ENCODE results near the gene CCDC88C.

The CCDC88C gene

DNA sequence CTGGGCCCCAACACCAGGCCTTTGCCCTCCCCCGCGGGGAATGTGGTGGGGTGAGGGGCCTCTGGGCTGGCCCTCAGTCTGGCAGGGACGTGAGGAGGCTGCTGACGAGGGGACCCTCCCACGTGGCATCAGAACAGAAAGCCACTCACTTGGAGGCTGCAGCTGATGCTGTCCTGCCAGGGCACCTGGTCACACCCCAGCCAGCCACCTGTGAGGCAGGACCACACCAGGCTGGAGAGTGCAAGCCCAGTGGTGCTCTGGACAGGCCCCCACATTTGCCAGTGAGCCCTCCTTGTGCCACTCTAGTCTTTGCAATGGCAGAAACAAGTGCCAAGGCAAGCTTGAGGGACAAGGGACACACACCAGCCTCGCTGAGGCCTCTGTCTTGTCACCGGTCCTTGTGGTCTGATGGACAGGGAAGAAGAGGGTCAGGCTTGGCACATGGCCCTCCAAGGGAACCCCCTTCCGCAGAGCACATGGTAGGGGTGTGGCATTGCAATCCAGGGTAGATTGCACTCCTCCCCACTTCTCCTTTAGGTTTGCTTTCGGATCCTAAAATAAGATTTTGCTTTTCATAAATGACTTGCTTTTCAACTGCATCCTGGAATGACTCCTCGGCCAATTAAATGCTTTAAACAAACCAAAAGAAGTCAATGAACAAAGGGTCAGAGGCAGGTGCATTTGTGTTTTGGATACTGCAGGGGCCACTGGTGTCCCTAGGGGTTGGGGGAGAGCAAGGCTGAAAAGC, 53.7 kb downstream of the CCDC88C start:
- no peak for DNase-seq

DNA sequence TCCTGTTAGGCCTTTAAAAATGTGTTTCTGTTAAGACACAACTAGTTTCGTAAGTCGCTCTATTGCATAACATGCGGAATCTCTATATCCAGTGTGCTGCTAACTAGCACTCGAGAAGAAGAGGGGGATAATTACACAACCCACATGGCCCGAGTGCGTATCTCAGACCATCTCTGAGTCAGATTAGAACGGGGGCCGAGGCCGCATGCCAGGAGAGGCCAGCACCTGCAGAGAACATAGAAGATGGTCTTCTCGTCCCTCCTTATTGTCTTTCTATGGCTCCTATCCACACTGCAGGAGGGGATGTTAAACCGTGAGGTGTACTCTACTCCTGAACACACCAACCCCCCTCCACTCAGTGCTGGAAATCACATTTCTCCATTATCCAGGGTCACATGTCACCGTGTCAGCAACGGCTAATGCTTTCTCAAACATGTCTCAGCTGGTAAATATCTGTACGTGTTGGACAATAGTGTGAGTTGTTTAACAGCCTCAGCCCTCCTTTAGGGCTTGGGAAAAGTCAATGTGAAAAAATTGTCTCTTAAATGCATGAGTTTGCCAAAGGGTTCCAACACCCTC, 56.3 kb downstream of the CCDC88C start:
- DNase-seq, result no peak

DNA sequence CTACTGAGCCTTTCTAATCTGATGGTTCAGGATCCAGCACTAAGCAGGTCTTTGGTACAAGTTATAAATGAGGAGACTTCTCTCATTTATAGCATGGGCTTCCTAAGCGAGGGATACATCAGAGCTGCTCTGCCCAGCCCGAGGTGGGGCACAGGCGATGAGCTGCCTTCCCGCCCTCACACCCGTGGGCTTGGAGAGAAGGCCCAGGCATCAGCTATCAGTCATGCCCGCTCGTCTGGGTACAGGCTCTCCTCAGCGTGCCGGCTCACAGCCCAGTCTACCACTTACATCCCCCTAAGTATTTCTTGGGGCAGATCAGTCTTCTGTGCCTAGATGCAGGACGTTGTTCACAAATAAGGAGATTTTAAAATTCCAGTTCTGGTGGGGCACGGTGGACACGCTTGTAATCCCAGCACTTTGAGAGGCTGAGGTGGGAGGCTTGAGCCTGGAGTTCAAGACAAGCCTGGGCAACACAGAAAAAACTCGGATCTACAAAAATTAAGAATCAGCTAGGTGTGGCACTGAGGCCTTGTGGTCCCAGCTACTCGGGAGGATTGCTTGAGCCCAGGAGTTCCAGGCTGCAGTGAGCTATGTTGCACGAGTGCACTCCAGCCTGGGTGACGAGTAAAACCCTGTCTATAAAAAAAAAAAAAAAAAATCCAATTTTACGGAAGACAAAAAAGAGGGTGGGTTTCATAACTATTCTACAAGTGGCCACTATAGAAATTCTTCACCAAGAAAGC, 57.0 kb downstream of the CCDC88C start:
- no peak for DNase-seq

DNA sequence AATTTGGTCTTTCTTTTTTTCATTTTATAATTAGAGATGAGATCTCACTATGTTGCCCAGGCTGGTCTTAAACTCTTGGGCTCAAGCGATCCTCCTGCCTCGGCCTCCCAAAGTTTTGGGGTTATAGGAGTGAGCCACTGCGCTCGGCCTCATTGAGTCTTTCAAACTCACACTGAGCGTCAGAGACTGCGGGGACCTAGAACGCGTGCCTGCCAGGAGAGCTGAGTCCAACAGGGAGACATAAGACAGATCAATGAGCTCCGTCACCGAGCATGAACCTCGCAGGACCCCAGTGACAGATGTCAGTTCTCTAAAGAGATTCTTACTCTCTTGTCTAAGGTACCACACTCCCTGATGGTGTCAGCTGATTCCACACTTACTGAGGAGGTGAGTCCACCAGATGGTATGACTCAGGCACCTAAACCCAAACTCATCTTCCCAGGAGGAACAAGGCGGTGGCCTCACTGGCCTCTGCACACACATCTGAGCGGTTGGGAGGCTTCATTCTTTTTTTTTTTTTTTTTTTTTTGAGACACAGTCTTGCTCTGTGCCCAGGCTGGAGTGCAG, 58.9 kb downstream of the CCDC88C start:
- no peak for DNase-seq

DNA sequence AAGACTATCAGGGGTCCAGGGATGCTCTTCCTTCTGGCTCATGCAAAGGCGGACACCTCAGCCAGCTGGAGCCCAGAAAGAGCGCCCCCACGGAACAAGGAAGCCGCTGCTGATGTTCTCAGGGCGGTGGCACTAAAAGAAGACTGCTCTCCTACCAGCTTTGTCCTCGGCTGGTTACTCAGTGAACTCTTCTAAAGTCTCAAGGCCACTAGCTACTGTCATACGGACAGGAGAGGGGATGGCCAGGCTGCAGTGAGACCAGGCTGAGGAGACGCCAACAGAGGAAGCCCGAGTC, 59.6 kb downstream of the CCDC88C start:
- no peak for DNase-seq

DNA sequence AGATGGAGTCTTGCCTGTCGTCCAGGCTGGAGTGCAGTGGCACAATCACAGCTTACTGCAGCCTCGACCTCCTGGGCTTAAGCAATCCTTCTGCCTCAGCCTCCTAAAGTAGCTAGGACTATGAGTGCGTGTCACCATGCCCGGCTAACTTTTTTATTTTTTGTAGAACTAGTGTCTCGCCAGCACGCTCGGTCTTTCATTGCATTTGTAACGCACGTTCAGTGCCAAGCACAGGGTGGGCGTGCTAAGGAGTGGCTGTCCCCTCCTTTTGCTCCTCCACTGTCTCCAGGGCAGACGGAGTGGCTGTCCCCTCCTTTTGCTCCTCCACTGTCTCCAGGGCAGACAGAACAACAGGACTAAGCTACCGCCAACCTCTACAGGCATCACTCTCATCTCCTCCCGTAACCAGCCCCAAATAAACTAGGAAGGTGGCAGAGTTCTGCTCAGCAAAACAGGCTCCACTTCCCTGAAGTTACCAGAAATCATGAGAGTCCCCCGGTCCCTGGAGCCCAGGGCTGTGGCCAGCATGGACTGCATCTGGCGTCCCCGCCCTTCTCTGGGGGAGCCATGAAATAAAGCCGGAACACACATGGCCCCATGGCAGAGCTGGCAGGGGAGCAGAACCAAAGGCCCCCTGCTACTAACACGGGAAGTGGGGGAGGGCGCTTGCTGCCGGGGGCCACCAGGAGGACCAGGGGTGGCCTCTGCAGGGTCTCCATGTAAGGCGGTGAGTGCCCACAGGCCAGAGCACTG, 60.2 kb downstream of the CCDC88C start:
- DNase-seq, result no peak

DNA sequence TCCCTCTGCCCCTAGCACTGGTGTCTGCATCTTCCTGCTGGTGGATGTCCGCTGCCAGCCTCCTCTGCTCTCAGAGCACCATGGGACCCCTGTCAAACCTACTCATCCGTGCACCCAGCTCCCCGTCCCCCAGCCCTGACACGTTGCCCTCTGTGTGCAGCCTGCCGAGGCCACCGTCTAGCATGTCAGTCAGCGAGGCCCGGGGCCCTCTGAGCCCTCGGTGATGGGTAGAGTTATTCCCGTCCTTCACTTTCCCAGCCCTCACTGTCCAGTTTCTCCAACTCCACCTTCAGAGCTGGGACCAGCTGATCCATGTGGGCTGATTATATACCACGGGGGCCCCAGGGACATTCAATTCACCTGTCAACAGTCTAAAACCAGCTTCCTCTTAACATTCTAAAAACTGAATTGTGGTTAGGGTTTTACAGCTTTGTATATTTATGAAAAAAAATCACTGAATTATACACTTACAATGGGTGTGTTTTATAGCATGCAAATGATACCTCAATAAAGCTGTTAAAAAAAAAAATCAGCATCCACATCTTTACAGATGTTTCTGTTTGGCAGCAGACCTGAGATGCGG, 61.3 kb downstream of the CCDC88C start:
- DNase-seq, result no peak

DNA sequence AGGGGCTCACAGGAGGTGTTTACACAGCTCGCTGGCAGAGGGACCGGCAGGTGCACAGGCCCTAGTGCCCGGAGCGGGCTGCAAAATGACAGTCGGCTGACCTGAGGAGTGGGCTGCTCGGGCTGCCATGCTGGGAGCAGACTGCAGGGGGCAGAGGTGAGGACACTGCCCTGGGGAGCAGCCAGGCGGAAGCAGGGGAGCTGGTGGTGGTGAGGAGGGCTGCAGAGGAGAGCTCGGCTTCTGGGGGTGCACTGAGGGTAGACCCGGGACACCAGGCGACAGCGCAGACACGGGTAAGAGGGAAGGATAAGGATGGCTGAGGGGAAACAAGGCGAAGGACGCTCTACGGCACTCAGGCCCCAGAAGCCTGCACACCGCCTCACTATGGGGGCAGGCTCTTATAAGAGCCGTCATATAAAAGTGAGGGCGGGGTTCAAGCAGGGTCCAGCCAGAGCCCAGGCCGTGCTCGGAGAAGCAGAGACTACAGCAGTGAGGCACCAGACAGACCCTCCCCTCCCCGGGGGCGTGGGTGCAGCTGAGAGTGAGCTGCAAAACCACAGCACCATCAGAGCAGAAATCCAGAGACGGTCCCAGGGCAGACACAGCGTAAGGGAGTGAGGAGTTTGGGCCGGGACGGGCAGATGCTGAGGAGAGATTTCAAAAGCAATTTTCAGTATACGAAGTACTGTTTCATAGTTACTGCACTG, 62.5 kb downstream of the CCDC88C start:
- no peak for DNase-seq

DNA sequence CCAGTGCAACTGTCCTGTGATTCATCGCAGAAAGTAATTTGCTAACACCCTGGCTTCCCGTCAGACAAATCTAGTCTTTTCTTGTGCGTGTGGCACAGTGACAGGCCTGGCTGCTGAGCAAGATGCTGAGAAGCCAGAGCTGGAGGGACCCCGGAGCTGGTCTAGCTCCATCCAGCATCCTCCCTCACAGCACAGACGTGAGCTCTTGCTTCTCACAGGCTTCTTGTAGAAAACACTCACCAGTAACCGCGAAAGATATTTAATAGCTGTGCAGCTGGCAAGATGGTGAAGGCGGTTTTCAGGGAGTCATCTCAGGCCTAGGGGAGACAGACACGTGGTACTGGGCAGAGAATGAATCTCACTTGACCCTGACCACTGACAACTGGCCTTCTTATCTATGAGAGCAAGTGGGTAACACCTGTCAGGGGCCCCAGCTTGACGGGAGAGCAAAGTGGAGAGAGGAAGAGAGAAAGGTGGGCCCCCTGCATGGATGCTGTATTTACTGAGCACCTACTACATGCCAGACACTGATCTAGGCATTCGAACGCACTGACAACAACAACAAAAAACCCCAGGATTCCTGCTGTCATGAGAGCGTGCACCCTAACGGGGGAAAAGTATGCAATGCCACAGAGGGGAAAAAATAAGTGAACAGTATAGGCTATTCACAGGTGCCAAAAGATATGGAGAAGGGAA, 63.3 kb downstream of the CCDC88C start:
- no peak for DNase-seq

DNA sequence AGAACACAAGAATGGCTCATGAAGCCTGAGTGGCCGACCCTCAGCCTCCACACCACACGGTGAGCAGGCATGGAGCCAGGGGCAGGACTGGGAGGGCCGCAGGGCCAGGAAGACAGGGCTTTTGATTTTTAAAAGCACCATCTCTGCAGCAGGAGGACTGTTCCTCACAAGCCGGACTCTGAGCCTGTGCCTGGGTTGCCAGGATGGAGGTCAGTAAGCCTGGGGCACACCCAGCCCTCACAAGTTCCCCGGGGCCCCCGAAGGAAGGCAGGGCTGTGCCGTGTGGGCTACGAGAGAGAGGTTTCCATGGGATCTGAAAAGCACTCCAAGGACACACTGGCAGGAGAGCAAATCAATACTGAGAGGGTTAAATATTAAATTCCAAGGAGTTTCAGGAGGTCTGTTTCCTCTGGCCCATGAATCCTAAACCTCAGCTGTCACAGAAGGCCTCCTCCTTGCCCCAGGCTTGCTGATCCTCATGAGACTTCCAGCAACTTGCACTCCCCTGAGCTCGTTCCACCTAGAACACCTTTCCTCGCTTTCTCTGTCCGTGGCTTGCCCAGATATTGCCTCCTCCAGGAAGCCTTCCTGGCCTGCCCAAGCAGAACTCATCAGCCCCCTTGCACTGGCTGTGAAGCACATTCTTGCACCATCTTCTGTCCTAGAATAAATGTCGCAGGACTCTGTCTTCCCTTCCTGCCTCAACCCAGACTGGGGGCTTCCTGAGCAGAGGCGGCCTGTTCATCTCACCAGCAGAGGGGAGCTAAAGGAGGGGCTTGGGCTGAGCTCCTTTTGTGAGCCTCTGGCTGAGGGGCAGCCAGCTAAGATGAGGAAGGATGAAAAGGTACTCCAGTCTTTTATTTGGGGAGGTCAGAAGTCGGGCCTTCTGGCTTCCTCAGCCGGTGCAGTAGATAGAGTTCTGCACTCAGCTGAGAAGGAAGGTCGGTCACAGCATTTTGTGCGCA, 64.6 kb downstream of the CCDC88C start:
- no peak for DNase-seq

DNA sequence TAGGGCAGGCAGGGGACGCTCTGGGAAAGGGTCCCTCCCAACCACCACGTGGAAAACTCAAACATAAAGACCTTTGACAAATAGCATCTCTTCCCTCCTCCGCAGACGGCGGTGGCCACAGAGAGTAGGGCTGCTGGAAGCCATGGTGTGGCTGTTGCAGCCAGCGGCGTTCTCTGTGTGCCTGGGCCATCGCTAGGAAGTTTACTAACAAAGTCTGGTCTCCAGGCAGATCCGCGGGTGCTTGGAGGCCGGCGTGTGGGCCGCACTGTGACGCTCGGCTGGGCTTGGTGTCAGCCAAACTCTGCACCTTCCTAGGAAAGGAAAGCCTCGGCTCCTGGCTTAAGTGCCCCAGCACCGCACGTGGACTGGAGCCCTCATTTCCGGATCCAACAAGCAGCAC, 65.6 kb downstream of the CCDC88C start:
- no peak for DNase-seq

DNA sequence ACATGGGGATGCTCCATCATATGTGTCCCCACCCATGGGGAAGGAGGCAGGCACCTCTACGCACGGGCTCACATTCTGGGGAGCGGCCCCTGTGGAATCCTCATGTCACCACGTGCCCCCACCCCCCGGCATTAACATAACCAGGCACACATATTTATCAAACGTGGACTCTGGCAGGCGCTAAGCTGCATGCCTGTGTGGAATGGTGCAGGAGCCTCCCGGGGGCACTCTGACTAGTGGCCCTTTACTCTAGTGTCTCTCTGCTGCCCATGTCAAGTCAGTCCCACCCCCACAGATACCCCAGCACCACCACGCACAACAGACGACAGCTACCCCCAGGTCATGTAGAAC, 66.1 kb downstream of the CCDC88C start:
- no peak for DNase-seq

DNA sequence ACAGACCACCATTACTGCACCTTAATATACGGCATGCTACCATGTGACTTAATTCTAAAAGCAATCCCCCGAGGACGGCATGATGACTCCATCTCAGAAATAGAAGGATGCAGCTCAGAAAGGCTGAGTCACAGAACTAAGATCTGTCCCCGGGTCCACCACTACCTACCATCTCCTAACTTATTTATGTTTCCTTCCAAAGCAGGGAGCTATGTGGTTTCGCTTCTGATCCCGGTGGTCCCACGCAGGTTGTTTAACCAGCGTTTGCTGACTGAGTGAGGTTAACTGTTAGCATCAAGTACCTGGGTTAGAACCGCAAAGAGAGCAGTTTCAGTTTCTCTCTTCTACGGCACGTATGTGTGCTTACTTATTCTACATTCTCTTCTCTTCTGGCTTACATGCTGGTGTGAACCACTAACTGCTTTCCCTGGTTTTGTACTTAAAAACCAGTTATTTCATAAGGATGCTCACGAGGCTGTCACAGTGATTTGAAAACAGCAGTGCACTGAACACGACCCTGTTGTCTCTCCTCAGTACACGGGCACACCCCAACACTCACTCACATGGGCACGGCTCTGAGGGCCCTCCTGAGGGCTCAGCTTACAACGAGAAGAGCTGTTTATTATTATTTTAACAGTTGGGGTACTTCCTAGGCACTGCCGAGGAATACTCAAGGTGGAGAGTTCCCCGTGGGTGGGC, 66.7 kb downstream of the CCDC88C start:
- DNase-seq, result no peak

DNA sequence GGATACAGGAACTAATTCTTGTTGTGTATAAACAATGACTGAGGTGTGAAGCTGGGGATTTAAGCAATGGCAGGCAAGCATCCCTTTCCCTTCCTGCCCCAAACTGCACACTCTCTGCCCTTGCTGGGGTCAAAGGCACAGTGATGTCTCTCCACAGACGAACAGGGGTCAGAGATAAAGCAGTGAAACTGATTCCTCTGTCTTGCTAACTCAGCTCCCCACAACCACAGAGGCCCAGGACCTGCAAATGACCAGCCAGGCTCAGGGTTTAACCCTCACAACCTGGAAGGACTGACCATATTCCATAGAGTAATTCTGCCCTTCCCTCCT, 67.2 kb downstream of the CCDC88C start:
- DNase-seq, result no peak

DNA sequence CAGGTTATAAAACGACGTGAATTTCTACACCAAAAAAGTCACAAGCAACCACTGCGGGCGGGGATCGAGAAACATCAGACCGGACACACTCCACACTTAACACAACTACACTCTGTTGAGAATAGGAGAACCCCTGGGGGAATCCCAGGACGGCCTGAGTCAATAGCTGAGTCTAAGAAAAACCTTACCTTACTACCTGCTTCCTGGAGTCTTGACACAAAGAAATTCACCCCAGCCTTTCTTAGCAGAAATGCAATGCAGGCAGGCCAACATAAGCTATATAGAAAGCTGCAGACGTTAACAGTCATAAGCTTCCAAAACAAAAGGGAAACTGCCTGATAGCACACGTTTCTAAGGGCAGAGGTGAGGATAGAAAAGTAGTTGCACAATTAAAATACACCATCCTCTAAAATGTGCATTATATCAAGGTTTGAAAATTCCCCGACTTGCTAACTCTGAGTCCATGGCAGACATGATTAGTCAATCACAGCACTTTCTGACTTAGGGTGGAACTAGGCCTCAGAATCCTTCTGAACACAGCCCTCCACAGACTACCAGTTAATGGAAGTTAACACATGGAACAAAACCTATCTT, 68.0 kb downstream of the CCDC88C start:
- no peak for DNase-seq

DNA sequence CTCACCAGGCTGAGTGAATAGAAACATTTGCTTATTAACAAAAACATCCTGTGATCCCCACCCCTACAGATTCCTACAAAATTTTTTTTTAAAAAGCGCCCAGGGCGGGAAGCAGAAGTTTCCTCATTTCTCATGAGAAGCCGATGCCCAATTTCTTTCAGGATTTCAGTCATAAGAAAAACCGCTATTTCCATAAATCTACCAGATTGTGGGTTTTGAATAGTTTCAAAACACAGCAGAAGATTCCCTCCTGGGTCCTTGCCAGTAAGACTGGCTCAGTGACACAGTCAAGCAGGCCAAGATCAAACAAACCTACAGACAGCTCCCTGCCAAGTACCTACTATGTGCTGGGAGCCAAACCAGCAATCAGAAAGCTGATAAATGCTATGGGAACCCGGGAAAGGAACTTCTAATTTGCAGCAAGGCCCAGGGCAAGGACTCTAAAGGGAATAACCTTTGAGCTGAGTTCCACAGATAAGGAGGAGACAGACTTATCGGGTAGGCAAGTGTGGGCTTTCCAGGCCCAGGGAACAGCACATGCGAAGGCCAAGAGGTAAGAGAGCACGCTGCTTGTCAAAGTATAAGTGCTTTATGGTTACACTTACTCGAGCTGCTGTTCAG, 68.7 kb downstream of the CCDC88C start:
- no peak for DNase-seq

DNA sequence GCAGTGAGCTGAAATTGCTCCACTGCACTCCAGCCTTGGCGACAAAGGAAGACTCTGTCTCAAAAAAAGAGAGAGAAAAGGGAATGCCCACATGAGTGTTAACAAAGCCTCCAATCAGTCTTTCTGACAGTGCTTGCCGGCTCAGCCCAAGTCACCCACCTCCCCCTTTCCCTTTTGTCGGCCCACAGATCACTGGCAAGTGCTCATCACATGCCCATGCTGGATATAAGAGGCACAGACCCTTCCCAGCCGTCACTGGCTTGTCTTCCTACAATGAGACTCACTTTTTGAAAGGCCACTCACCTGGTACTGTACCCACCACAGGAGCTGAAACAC, 70.8 kb downstream of the CCDC88C start:
- DNase-seq, result no peak

DNA sequence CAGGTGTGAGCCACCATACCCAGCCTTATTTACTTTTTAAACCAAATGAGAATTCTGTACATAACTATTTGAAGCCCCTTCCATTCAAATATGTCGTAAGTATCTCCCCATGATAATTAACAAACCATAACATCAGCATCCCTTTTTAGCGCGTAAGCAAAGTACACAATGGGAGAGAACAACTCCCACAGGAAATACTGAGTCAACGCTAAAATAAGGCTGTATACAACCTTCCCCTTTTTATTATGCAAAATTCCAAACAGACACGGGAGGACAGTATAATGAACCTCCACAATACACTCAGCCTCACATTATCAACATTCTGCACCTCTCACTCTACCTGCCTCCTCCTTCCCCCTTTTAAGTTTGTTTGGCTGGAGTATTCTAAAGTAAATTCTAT, 73.5 kb downstream of the CCDC88C start:
- no peak for DNase-seq

DNA sequence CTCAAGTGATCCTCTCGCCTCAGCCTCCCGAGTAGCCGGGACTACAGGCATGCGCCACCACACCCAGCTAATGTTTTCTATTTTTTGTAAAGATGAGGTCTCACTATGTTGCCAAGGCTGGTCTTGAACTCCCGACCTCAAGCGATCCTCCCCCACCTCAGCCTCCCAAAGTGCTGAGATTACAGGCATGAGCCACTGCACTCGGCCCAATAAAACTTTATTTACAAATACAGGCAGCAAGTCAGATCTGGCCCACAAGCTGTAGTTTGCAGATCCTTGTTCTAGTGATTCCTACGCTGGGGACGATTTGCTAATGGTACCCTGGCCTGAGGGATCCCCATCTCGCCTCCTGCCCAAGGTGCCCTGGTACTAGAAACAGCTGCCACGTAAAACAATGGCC, 74.6 kb downstream of the CCDC88C start:
- no peak for DNase-seq

All from NCI-H1694 treated with DMSO at 0.1 percent for 48 hours (cell line).